Activated naive CD8-positive, alpha-beta T cell (primary cell): ENCODE results near the gene MARCHF3.
"Not testable (repeated sequence)": the region's sequence is repeated elsewhere in the genome, so short reads cannot be mapped to it uniquely, and the experiment has no call there.

Experiments used
- H3K27ac Mint-ChIP-seq: one replicate; pipeline ENCODE4 v1.8.0; 2021; ENCODE audit warnings: mixed read lengths
- H3K27me3 Mint-ChIP-seq: one replicate; pipeline ENCODE4 v1.8.0; 2021; ENCODE audit warnings: mixed read lengths
- H3K36me3 Mint-ChIP-seq: one replicate; pipeline ENCODE4 v1.8.0; 2021; ENCODE audit warnings: mixed read lengths
- H3K4me1 Mint-ChIP-seq: one replicate; pipeline ENCODE4 v1.8.0; 2021; ENCODE audit warnings: low read depth, mixed read lengths
- H3K4me3 Mint-ChIP-seq: one replicate; pipeline ENCODE4 v1.8.0; 2021; ENCODE audit warnings: mild to moderate bottlenecking, mixed read lengths
- H3K9me3 Mint-ChIP-seq: one replicate; pipeline ENCODE4 v1.8.0; 2021; ENCODE audit warnings: low read depth, mixed read lengths

Gene MARCHF3

DNA sequence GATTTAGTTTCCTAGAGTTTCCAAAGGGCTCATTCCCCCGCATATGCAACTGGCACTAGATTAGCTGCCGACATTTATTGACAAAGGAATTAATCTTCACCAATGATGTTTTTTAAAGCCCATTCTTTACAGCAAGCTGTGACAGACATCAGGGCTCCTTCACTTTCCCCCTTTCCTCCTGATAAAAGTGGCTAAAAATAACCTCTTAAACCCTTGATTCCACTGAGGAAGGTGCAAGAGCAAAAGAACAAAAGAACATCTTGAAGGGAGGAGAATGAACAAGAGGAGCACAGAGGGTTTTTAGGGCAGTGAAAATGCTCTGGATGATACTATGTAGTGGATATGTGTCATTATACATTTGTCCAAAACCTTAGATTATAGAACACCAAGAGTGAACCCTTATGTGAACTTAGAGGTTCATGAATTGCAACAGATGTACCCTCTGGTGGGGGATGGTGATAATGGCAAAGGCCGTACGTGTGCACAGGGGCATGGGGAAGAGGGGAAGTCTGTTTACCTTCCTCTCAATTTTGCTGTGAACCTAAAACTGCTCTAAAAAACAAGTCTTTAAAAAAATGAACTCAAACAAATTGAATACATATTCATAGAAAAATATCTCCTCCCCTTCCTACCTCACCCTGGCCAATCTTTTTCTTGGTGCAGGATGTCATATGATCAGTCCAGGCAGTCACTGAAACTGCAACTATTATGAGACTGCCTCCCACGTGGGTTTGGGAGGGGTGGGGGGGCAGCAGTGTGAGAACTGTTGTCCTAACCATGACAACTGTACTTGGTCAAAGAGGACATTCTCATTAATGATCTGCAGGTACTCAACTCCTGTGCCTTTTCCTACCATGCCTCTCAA, 83.0 kb downstream of the MARCHF3 start:
- H3K9me3 Mint-ChIP-seq: no peaks in the 10 kb centered on the region
- no peaks in the 10 kb centered on the region for H3K4me1 Mint-ChIP-seq
- H3K27me3 Mint-ChIP-seq: no peaks in the 10 kb centered on the region
- no peak overlapping the region for H3K4me3 Mint-ChIP-seq
- peaks cover 5% of the 10 kb centered on the region for H3K36me3 Mint-ChIP-seq
- no peak overlapping the region for H3K27ac Mint-ChIP-seq

DNA sequence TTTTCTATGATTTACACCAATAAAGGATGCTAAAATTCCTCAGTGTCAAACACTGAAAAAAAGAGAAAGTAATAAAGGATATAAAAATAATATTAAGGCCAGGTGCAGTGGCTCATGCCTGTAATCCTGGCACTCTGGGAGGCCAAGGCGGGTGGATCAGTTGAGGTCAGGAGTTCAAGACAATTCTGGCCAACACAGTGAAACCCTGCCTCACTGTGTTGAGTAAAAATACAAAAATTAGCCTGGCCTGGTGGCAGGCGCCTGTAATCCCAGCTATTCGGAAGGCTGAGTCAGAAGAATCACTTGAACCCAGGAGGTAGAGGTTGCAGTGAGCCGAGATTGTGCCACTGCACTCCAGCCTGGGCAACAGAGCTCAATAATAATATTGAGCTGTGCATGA, 87.5 kb downstream of the MARCHF3 start:
- H3K4me1 Mint-ChIP-seq, H3K9me3 Mint-ChIP-seq, H3K27ac Mint-ChIP-seq, H3K36me3 Mint-ChIP-seq, H3K4me3 Mint-ChIP-seq, H3K27me3 Mint-ChIP-seq: not testable (repeated sequence)

- Mint-ChIP-seq H3K36me3 (peaks cover 5% of the 10 kb centered on the region), H3K9me3 (no peaks in the 10 kb centered on the region), H3K4me1 (peaks cover 6% of the 10 kb centered on the region), H3K27me3 (no peaks in the 10 kb centered on the region), H3K27ac (no peak overlapping the region), H3K4me3 (no peak overlapping the region)
Observed at GRCh38 chr5:126941403-126941802, 89.0 kb downstream of the MARCHF3 start.

DNA sequence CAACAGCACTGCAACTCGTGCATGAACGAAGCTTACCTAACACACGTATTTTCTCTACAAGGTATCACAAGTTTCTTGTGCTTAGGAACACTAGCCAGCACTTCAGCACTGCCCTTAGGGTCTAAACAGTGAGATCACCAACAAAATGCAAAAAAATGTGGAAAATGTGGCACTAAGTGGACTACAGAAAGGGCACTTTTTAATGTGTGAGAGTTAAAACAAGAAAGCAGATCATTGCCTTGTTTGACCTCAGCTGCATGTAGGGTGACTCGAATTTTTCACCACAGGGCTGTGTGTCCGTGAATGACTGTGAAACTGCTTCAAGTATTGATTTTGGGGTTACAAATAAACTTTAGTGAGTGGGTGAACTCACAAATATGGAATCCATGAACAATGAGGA, 90.5 kb downstream of the MARCHF3 start:
- H3K4me3 Mint-ChIP-seq: no peak overlapping the region
- no peaks in the 10 kb centered on the region for H3K9me3 Mint-ChIP-seq
- peaks cover 6% of the 10 kb centered on the region for H3K4me1 Mint-ChIP-seq
- no peaks in the 10 kb centered on the region for H3K27me3 Mint-ChIP-seq
- H3K27ac Mint-ChIP-seq: no peak overlapping the region
- H3K36me3 Mint-ChIP-seq: peaks cover 5% of the 10 kb centered on the region

DNA sequence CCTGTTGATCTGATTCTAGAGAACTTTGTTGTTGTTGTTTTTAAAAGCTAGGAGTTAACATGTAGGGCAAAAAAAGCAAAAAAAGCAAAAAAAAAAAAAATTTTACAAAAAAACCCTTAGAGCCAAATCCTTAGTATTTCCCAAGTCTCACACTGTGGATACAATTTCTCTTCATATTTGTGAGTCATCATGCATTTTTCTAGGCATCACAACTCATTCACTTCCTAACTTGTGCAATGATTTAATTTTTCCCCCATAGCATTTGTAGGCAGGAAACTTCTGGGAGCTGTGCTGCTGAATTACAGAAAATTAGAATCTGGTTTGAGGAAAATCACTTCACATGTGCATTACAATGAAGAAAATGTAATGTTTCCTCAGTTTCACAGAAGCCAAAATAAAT, 91.9 kb downstream of the MARCHF3 start:
- Mint-ChIP-seq H3K9me3 (no peaks in the 10 kb centered on the region), H3K4me3 (no peak overlapping the region), H3K36me3 (peaks cover 4% of the 10 kb centered on the region), H3K27ac (no peak overlapping the region), H3K4me1 (peaks cover 6% of the 10 kb centered on the region), H3K27me3 (no peaks in the 10 kb centered on the region)

DNA sequence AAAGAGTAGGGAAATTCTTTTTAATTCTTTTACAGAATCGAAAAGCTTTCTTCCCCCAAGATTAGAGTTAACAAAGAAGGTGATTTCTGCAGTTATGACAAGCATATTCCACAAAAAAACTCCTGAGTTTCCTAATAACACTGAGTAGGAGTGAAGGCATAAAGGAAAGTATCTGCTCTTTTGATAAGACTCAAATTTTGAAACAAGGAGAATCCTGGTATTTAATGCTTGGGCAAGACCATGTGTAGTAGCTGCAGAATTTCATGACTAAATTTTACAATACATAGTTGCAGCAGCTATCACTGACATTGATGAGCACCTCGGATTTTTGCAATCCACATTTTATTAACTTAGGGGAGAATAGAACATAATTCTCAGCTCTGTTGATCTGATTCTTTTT, 92.6 kb downstream of the MARCHF3 start:
- Mint-ChIP-seq H3K4me3 (no peak overlapping the region), H3K27me3 (no peaks in the 10 kb centered on the region), H3K9me3 (no peaks in the 10 kb centered on the region), H3K36me3 (peaks cover 4% of the 10 kb centered on the region), H3K27ac (no peak overlapping the region), H3K4me1 (peaks cover 6% of the 10 kb centered on the region)

- Mint-ChIP-seq H3K36me3 (peaks cover 4% of the 10 kb centered on the region), H3K27ac (no peak overlapping the region), H3K9me3 (no peaks in the 10 kb centered on the region)
Observed at GRCh38 chr5:126936775-126937418, 93.5 kb downstream of the MARCHF3 start.

GRCh38 chr5:126931963-126932660, 98.2 kb downstream of the MARCHF3 start:
- Mint-ChIP-seq H3K4me3 (no peak overlapping the region), H3K27me3 (no peaks in the 10 kb centered on the region), H3K27ac (no peak overlapping the region), H3K36me3 (peaks cover 4% of the 10 kb centered on the region), H3K4me1 (no peaks in the 10 kb centered on the region), H3K9me3 (no peaks in the 10 kb centered on the region)

More at GRCh38 chr5:126936775-126937418, 93.5 kb downstream of the MARCHF3 start:
- H3K4me1 Mint-ChIP-seq: peaks cover 5% of the 10 kb centered on the region
- H3K4me3 Mint-ChIP-seq: no peak overlapping the region
- no peaks in the 10 kb centered on the region for H3K27me3 Mint-ChIP-seq

- Mint-ChIP-seq H3K27ac (no peak overlapping the region), H3K4me1 (no peaks in the 10 kb centered on the region), H3K4me3 (no peak overlapping the region), H3K36me3 (no peaks in the 10 kb centered on the region), H3K9me3 (no peaks in the 10 kb centered on the region), H3K27me3 (no peaks in the 10 kb centered on the region)
Observed at GRCh38 chr5:126928041-126928440, 102.3 kb downstream of the MARCHF3 start.

DNA sequence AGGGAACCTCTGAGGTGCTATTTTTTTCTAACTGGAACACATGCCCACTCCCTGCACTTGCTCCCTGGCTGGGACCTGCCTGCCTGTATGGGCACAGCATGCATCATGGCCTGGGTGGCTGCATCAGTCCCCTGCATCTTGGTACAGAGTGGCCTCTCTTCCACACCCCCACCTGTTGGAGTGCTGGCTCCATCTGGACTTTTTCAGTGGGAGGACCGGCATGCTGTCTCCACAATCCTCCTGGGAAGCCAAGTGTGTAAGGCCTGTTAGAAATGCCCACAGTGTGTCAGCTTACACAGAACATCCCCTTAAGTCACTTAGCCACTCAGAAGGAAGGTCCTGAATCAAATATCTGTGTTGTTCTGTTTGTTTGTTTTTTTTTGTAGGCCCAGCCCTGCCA, 102.9 kb downstream of the MARCHF3 start:
- Mint-ChIP-seq H3K36me3 (peaks cover 3% of the 10 kb centered on the region), H3K4me3 (no peak overlapping the region), H3K27ac (no peak overlapping the region), H3K4me1 (no peaks in the 10 kb centered on the region), H3K27me3 (no peaks in the 10 kb centered on the region), H3K9me3 (no peaks in the 10 kb centered on the region)

DNA sequence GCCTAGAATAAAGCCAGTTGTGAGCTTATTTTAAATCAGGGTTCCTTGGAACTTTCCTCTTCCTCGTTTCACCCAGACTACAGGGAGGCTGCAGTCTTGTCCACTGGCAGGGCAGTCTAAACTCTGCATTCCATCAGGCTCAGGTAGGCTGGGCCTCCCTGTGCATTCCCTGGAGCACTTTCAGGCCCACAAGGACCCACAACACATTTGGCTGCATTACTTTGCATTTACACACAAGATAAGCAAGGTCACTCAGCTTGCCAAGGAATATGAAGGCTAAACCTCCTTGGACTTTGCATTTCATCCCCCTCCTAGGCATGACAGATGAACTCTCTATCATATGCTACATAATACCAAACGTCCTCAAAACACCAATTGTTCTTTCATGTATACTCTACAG, 104.2 kb downstream of the MARCHF3 start:
- Mint-ChIP-seq H3K9me3 (no peaks in the 10 kb centered on the region), H3K27me3 (no peaks in the 10 kb centered on the region), H3K27ac (no peak overlapping the region), H3K36me3 (peaks cover 3% of the 10 kb centered on the region), H3K4me3 (no peak overlapping the region), H3K4me1 (no peaks in the 10 kb centered on the region)

DNA sequence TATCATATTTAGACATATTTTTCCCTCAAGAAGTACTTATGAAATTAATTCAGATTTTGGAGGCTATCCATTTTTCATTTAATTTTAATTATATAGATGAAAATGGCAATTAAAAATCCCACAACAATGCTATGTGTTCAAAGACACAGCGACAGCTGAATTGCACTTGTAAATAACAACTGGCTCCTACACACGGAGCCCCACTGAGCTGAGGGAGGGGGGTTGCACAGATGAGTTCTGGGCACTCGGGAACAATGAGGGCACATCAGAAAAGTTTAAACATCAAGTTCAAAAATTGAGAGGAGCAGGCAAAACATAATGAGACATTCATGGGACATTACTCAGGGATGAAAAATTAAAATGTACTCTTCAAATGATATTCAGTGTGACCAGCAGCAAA, 104.9 kb downstream of the MARCHF3 start:
- Mint-ChIP-seq H3K9me3 (no peaks in the 10 kb centered on the region), H3K4me1 (no peaks in the 10 kb centered on the region), H3K36me3 (peaks cover 3% of the 10 kb centered on the region), H3K27me3 (no peaks in the 10 kb centered on the region), H3K4me3 (no peak overlapping the region), H3K27ac (no peak overlapping the region)

DNA sequence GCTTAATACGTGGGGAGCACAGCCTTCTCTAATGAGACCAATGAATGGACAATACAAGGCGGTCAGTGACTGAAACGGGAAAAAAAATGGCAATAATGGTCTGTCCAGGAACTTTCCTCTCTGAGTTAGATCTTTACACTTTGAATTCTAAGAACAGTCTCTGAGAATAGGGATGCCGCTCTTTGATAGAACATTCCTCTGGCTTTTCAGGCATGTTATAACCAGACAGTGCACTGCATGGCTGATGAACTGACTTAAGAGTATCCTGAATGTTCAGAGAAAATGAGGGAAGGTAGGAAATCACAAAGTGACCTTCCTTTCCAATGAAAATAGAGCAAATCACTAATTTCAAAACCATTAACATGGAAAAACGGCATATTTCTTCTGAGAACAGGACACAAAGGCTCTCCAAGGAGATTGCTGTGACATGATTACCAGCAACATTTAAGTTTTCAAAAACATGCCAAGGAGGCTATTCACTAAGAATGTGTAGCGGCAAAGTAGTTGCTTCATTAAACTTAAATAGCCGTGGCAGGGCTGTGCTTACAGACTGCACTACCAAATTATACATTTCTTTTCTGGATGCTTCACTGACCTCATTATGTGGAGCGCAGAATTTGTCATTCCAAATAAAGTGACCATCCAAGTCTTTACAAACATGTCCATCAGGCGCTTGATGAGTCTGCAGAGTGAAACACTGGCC, 105.9 kb downstream of the MARCHF3 start:
- no peaks in the 10 kb centered on the region for H3K4me1 Mint-ChIP-seq
- no peaks in the 10 kb centered on the region for H3K27me3 Mint-ChIP-seq
- H3K36me3 Mint-ChIP-seq: peaks cover 3% of the 10 kb centered on the region
- H3K4me3 Mint-ChIP-seq: no peak overlapping the region
- no peaks in the 10 kb centered on the region for H3K9me3 Mint-ChIP-seq
- H3K27ac Mint-ChIP-seq: no peak overlapping the region

GRCh38 chr5:126921241-126922091, 108.9 kb downstream of the MARCHF3 start:
- Mint-ChIP-seq H3K27me3 (no peaks in the 10 kb centered on the region), H3K27ac (no peak overlapping the region), H3K4me3 (no peak overlapping the region), H3K4me1 (peaks cover 10% of the 10 kb centered on the region), H3K36me3 (peaks cover 13% of the 10 kb centered on the region), H3K9me3 (no peaks in the 10 kb centered on the region)
